GM18519 (cell line): ENCODE data around the gene LRRC25.

Experiments
- ATAC-seq: cut with Tn5 transposase; IDR thresholded peaks from one replicate; pipeline ENCODE4 v1.9.1; 2021; ENCODE audit warnings: mild to moderate bottlenecking, moderate library complexity; ENCODE audit not compliant: unreplicated experiment, low FRiP score

LRRC25 gene

GRCh38 chr19:18425515-18426415, 28.3 kb upstream of the LRRC25 start:
- ATAC-seq = no peak

GRCh38 chr19:18424890-18425514, 27.6 kb upstream of the LRRC25 start:
- no peak for ATAC-seq

GRCh38 chr19:18424122-18424889, 26.9 kb upstream of the LRRC25 start:
- no peak for ATAC-seq

- ATAC-seq = no peak
Measured at GRCh38 chr19:18423258-18424020, 26.0 kb upstream of the LRRC25 start.

GRCh38 chr19:18422530-18423191, 25.2 kb upstream of the LRRC25 start:
- no peak for ATAC-seq

GRCh38 chr19:18421371-18421959, 24.0 kb upstream of the LRRC25 start:
- no peak for ATAC-seq

- no peak for ATAC-seq
Measured at GRCh38 chr19:18420930-18421329, 23.5 kb upstream of the LRRC25 start.

GRCh38 chr19:18419699-18420460, 22.5 kb upstream of the LRRC25 start:
- ATAC-seq = no peak

- ATAC-seq = no peak
Measured at GRCh38 chr19:18419195-18419698, 21.8 kb upstream of the LRRC25 start, which contains the start of gene SSBP4. Gene SSBP4, plus strand, starts transcription at chr19:18419398. Its CDS starts 251 bp downstream, at chr19:18419649.

- ATAC-seq = no peak
Measured at GRCh38 chr19:18418483-18419194, 21.2 kb upstream of the LRRC25 start.

GRCh38 chr19:18418029-18418482, 20.6 kb upstream of the LRRC25 start:
- ATAC-seq = no peak

- ATAC-seq = no peak
Measured at GRCh38 chr19:18417250-18418028, 20.0 kb upstream of the LRRC25 start.

- ATAC-seq = no peak
Measured at GRCh38 chr19:18416778-18417249, 19.4 kb upstream of the LRRC25 start.

GRCh38 chr19:18415178-18415867, 17.9 kb upstream of the LRRC25 start:
- ATAC-seq = no peak

- ATAC-seq = no peak
Measured at GRCh38 chr19:18414504-18415177, 17.2 kb upstream of the LRRC25 start.
